GM12874 (cell line): Measurements from ENCODE around the gene ZBTB16.

Experiments used
- CTCF ChIP-seq: IDR thresholded peaks from 2 replicates; pipeline ENCODE4 v1.5.1; 2011; ENCODE audit warnings: low read depth, mild to moderate bottlenecking, control low read depth, low read length, moderate library complexity; ENCODE audit not compliant: insufficient read depth

Gene ZBTB16

GRCh38 chr11:114110123-114110522 lies 50.6 kb downstream of the ZBTB16 start:
- TF ChIP-seq CTCF: no peak

GRCh38 chr11:114110952-114111947 lies 51.7 kb downstream of the ZBTB16 start:
- TF ChIP-seq CTCF: no peak

GRCh38 chr11:114115451-114115928 lies 56.0 kb downstream of the ZBTB16 start:
- no peak for TF ChIP-seq CTCF

GRCh38 chr11:114116357-114116756 lies 56.8 kb downstream of the ZBTB16 start:
- no peak for TF ChIP-seq CTCF

GRCh38 chr11:114116800-114117199 lies 57.3 kb downstream of the ZBTB16 start:
- no peak for TF ChIP-seq CTCF

- no peak for TF ChIP-seq CTCF
Measured at GRCh38 chr11:114120606-114121005, 61.1 kb downstream of the ZBTB16 start.

GRCh38 chr11:114121138-114121537 lies 61.6 kb downstream of the ZBTB16 start:
- no peak for TF ChIP-seq CTCF
